ENCODE measurements around the gene ABLIM1.
"Not testable (repeated sequence)": the region's sequence is repeated elsewhere in the genome, so short reads cannot be mapped to it uniquely, and the experiment has no call there.

The ABLIM1 gene

GRCh38 chr10:114658175-114658574 lies at the start of gene ABLIM1:
Gene ABLIM1 (minus strand): TSS chr10:114658275. CDS start chr10:114658200, 75 bp downstream.
- no peak for DNase-seq

GRCh38 chr10:114706458-114707055 lies 48.5 kb upstream of the ABLIM1 start:
- no peak for DNase-seq

- DNase-seq, result no peak
Measured at GRCh38 chr10:114704679-114705078, 46.6 kb upstream of the ABLIM1 start.

GRCh38 chr10:114703377-114704107 lies 45.5 kb upstream of the ABLIM1 start:
- peak; percentile 44 for DNase-seq

GRCh38 chr10:114698271-114699061 lies 40.4 kb upstream of the ABLIM1 start:
- no peak for DNase-seq

- no peak for DNase-seq
Measured at GRCh38 chr10:114697061-114697598, 39.1 kb upstream of the ABLIM1 start.

- not testable (repeated sequence) for DNase-seq
Measured at GRCh38 chr10:114696301-114696700, 38.2 kb upstream of the ABLIM1 start.

GRCh38 chr10:114694752-114695151 lies 36.7 kb upstream of the ABLIM1 start:
- peak; percentile 58 for DNase-seq

GRCh38 chr10:114694062-114694461 lies 36.0 kb upstream of the ABLIM1 start:
- no peak for DNase-seq

- no peak for DNase-seq
Measured at GRCh38 chr10:114691442-114691941, 33.4 kb upstream of the ABLIM1 start.

- DNase-seq, result no peak
Measured at GRCh38 chr10:114688786-114689185, 30.7 kb upstream of the ABLIM1 start.

GRCh38 chr10:114687459-114687858 lies 29.4 kb upstream of the ABLIM1 start:
- DNase-seq, result no peak

- no peak for DNase-seq
Measured at GRCh38 chr10:114686013-114686412, 27.9 kb upstream of the ABLIM1 start.

GRCh38 chr10:114685456-114685855 lies 27.4 kb upstream of the ABLIM1 start:
- DNase-seq, result peak; percentile 46

- DNase-seq, result peak; percentile 93
Measured at GRCh38 chr10:114684822-114685209, 26.7 kb upstream of the ABLIM1 start.

GRCh38 chr10:114684084-114684821 lies 26.2 kb upstream of the ABLIM1 start:
- DNase-seq, result peak; percentile 39

GRCh38 chr10:114683593-114683992 lies 25.5 kb upstream of the ABLIM1 start:
- no peak for DNase-seq

GRCh38 chr10:114683162-114683561 lies 25.1 kb upstream of the ABLIM1 start:
- DNase-seq, result no peak

- no peak for DNase-seq
Measured at GRCh38 chr10:114682532-114682931, 24.5 kb upstream of the ABLIM1 start.

- no peak for DNase-seq
Measured at GRCh38 chr10:114682121-114682520, 24.0 kb upstream of the ABLIM1 start.

GRCh38 chr10:114681542-114681941 lies 23.5 kb upstream of the ABLIM1 start:
- no peak for DNase-seq

GRCh38 chr10:114680543-114681117 lies 22.6 kb upstream of the ABLIM1 start:
- no peak for DNase-seq

All from DMS53 (cell line).